Kidney (tissue), 14 donors: ENCODE measurements around the gene ZNF628. TPM values are rescaled to one million over a fixed set of nuclear protein-coding genes. Genes with fewer than 3 reads are reported as not detected.
A peak's percentile ranks its signal among the peaks of the same experiment; 100 is the strongest.

Experiments
- DNase-seq, 5 donors: peaks; one replicate each; pipeline ENCODE4 v3.0.0-alpha.2; 2013 to 2020
- FAIRE-seq: peaks from 2 replicates; lab custom pipeline; 2012; peaks lifted over from hg19 to GRCh38; lab: Jason Lieb, UNC
- H3K27ac ChIP-seq, 2 donors: one replicate each; pipeline ENCODE4 v1.7.0; 2013; ENCODE audit warnings: low read depth in 2 of 2, low read length in 2 of 2, inconsistent platforms in 1 of 2
- H3K27me3 ChIP-seq: one replicate; pipeline ENCODE4 v1.7.1; 2013; ENCODE audit warnings: low read length, inconsistent platforms; ENCODE audit not compliant: control insufficient read depth, insufficient read depth
- H3K36me3 ChIP-seq, 3 donors: one replicate each; pipeline versions ENCODE4 v1.7.0 to v1.7.1; 2013; ENCODE audit warnings: low read length in 3 of 3, control low read depth in 1 of 3, inconsistent platforms in 1 of 3; ENCODE audit not compliant: insufficient read depth in 3 of 3, control insufficient read depth in 2 of 3
- H3K4me1 ChIP-seq, 3 donors: one replicate each; pipeline versions ENCODE4 v1.7.0 to v1.7.1; 2013; ENCODE audit warnings: low read length in 3 of 3, inconsistent platforms in 1 of 3, low read depth in 1 of 3; ENCODE audit not compliant: control insufficient read depth in 2 of 3, insufficient read depth in 2 of 3
- H3K4me3 ChIP-seq, 3 donors: one replicate each; pipeline versions ENCODE4 v1.7.0 to v1.8.1; 2013; ENCODE audit warnings: low read length in 3 of 3, control low read depth in 1 of 3, inconsistent platforms in 1 of 3
- H3K9ac ChIP-seq, 3 donors: one replicate each; pipeline versions ENCODE4 v1.7.0 to v1.7.1; 2013; ENCODE audit warnings: low read length in 3 of 3, control low read depth in 1 of 3, inconsistent platforms in 1 of 3
- H3K9me3 ChIP-seq, 3 donors: one replicate each; pipeline versions ENCODE4 v1.7.0 to v1.7.1; 2013; ENCODE audit warnings: low read length in 3 of 3, control low read depth in 1 of 3, inconsistent platforms in 1 of 3; ENCODE audit not compliant: control insufficient read depth in 2 of 3, insufficient read depth in 1 of 3
- CTCF ChIP-seq: IDR thresholded peaks from 3 replicates; pipeline ENCODE4 v1.5.1; 2012; ENCODE audit warnings: mild to moderate bottlenecking, moderate library complexity, borderline replicate concordance; ENCODE audit not compliant: insufficient read depth; ENCODE audit errors: extremely low read depth
- intact Hi-C: fragments of 100-400 bp; cut with DNase I; formaldehyde crosslinking; loops from one replicate; pipeline ENCODE4 v1.11.1; 2022
- polyA plus RNA-seq: library from polyadenylated mRNA; stranded (reverse); fragments of 350-450 nt; fragmentation: Illumina TruSeq; extraction: RNeasy Lipid Tissue Mini Kit (QIAGEN cat#74804); gene quantifications from one replicate; pipeline ENCODE4 v1.2.3, GENCODE V29; 2014; ENCODE audit warnings: low read depth, low replicate concordance; ENCODE audit not compliant: insufficient read depth
- total RNA-seq: library from RNA; stranded (reverse); fragmentation: NEBNext Ultra II Directional; extraction: Animal tissue kit (Norgen Biotek cat#: 25700); gene quantifications from one replicate; pipeline ENCODE4 v1.2.1, GENCODE V29; 2021
- donor health status: control.
- donor health status: control.
- donor health status: control.
- donor health status: control.
- donor health status: control.
- donor health status: DM: yes; HTN: yes; CAD: no.
- donor health status: Normal renal cell carcinoma (clear cell type).

ZNF628 gene
- total and polyA plus RNA-seq, 2 donors from 2014 or later: 2.3 to 12.0 TPM

GRCh38 chr19:55437410-55437809, 39.0 kb upstream of the ZNF628 start:
- no peaks in the 10 kb centered on the region for H3K9me3 ChIP-seq
- no peak overlapping the region for H3K9ac ChIP-seq
- TF ChIP-seq CTCF: no peak
- DNase-seq: peak in 4 of 5 donors; percentile 83 to 88 (median 86)
- H3K36me3 ChIP-seq: no peaks in the 10 kb centered on the region
- H3K27ac ChIP-seq: no peak overlapping the region
- FAIRE-seq: no peak
- peaks cover 30% of the 10 kb centered on the region for H3K27me3 ChIP-seq
- H3K4me1 ChIP-seq: peaks cover 0 to 4% (median 0%) of the 10 kb centered on the region in 3 donors
- intact Hi-C loops: no loop called here
- H3K4me3 ChIP-seq: no peak overlapping the region

- H3K36me3 ChIP-seq: no peaks in the 10 kb centered on the region
- H3K27ac ChIP-seq: no peak overlapping the region
- TF ChIP-seq CTCF: no peak
- no peak overlapping the region for H3K9ac ChIP-seq
- no peaks in the 10 kb centered on the region for H3K9me3 ChIP-seq
- no peak for DNase-seq
- peaks cover 34% of the 10 kb centered on the region for H3K27me3 ChIP-seq
- no peak for FAIRE-seq
- H3K4me1 ChIP-seq: peaks cover 0 to 4% (median 0%) of the 10 kb centered on the region in 3 donors
- intact Hi-C loops: no loop called here
- no peak overlapping the region for H3K4me3 ChIP-seq
These were observed 37.4 kb upstream of the ZNF628 start for GRCh38 chr19:55439052-55439451.

GRCh38 chr19:55440411-55441105, 35.9 kb upstream of the ZNF628 start:
- no peak for TF ChIP-seq CTCF
- no peak for FAIRE-seq
- H3K9me3 ChIP-seq: no peaks in the 10 kb centered on the region

More at GRCh38 chr19:55440411-55441105, 35.9 kb upstream of the ZNF628 start:
- H3K4me1 ChIP-seq: peaks cover 0 to 4% (median 0%) of the 10 kb centered on the region in 3 donors
- no peaks in the 10 kb centered on the region for H3K36me3 ChIP-seq
- no peak overlapping the region for H3K4me3 ChIP-seq
- intact Hi-C loops: no loop called here
- DNase-seq: peak in 1 of 5 donors; percentile 72
- H3K9ac ChIP-seq: no peak overlapping the region
- peaks cover 37% of the 10 kb centered on the region for H3K27me3 ChIP-seq
- H3K27ac ChIP-seq: no peak overlapping the region
